Activated CD4-positive, alpha-beta T cell treated with anti-CD3 and anti-CD28 coated beads, Interleukin-2, Interleukin-4, amounts not matched to agents 100 ng/mL and 50 ng/mL, durations not matched to agents 16 hours and 8 hours (primary cell): ENCODE data around the gene RBM38.

Experiments
- DNase-seq: peaks from one replicate; pipeline ENCODE4 v3.0.0-alpha.2; 2020; ENCODE audit warnings: low spot score

The RBM38 gene

GRCh38 chr20:57391439-57392301 is 474 bp downstream of the RBM38 start:
- no peak for DNase-seq

- peak; percentile 87 for DNase-seq
Observed at GRCh38 chr20:57392512-57393271, 1.5 kb downstream of the RBM38 start.

- no peak for DNase-seq
Observed at GRCh38 chr20:57393321-57394120, 2.3 kb downstream of the RBM38 start.

GRCh38 chr20:57394121-57395082 is 3.2 kb downstream of the RBM38 start:
- DNase-seq: no peak

GRCh38 chr20:57395111-57395966 is 4.1 kb downstream of the RBM38 start:
- no peak for DNase-seq

- no peak for DNase-seq
Observed at GRCh38 chr20:57396212-57396983, 5.2 kb downstream of the RBM38 start.

- no peak for DNase-seq
Observed at GRCh38 chr20:57396984-57397692, 5.9 kb downstream of the RBM38 start.

- DNase-seq: no peak
Observed at GRCh38 chr20:57397693-57398108, 6.5 kb downstream of the RBM38 start.

- peak; percentile 67 for DNase-seq
Observed at GRCh38 chr20:57398231-57398821, 7.1 kb downstream of the RBM38 start.

GRCh38 chr20:57398901-57399535 is 7.8 kb downstream of the RBM38 start:
- no peak for DNase-seq

GRCh38 chr20:57399587-57400155 is 8.5 kb downstream of the RBM38 start:
- DNase-seq: peak; percentile 45

- DNase-seq: no peak
Observed at GRCh38 chr20:57400231-57400701, 9.1 kb downstream of the RBM38 start.

- DNase-seq: no peak
Observed at GRCh38 chr20:57400821-57401564, 9.8 kb downstream of the RBM38 start.

GRCh38 chr20:57401565-57401918 is 10.3 kb downstream of the RBM38 start:
- no peak for DNase-seq

- DNase-seq: no peak
Observed at GRCh38 chr20:57402206-57403125, 11.3 kb downstream of the RBM38 start.

- no peak for DNase-seq
Observed at GRCh38 chr20:57403216-57403615, 12.0 kb downstream of the RBM38 start.
